Smooth muscle cell of the brain vasculature (primary cell): ENCODE measurements around the gene GCSH.
A peak's percentile ranks its signal among the peaks of the same experiment; 100 is the strongest.

Experiments
- DNase-seq: peaks from one replicate; pipeline ENCODE4 v3.0.0-alpha.2; 2012; ENCODE audit warnings: low read depth, low spot score

GCSH gene

GRCh38 chr16:81053761-81054160, 42.4 kb downstream of the GCSH start:
- DNase-seq = no peak

- DNase-seq = no peak
Observed at GRCh38 chr16:81042821-81043220, 53.4 kb downstream of the GCSH start.

- no peak for DNase-seq
Observed at GRCh38 chr16:81041696-81042095, 54.5 kb downstream of the GCSH start.

GRCh38 chr16:81040842-81041241, 55.4 kb downstream of the GCSH start:
- no peak for DNase-seq

GRCh38 chr16:81040131-81040530, 56.1 kb downstream of the GCSH start:
- DNase-seq = no peak

- no peak for DNase-seq
Observed at GRCh38 chr16:81036751-81037350, 59.3 kb downstream of the GCSH start.

GRCh38 chr16:81035975-81036750, 60.0 kb downstream of the GCSH start:
- no peak for DNase-seq

- peak; percentile 65 for DNase-seq
Observed at GRCh38 chr16:81035398-81035974, 60.7 kb downstream of the GCSH start, which contains the start of gene ATMIN. Gene ATMIN, plus strand, starts transcription at chr16:81035842. Its CDS starts 29 bp downstream, at chr16:81035871.
